ENCODE measurements around the gene CDC42BPA.

Gene CDC42BPA

DNA sequence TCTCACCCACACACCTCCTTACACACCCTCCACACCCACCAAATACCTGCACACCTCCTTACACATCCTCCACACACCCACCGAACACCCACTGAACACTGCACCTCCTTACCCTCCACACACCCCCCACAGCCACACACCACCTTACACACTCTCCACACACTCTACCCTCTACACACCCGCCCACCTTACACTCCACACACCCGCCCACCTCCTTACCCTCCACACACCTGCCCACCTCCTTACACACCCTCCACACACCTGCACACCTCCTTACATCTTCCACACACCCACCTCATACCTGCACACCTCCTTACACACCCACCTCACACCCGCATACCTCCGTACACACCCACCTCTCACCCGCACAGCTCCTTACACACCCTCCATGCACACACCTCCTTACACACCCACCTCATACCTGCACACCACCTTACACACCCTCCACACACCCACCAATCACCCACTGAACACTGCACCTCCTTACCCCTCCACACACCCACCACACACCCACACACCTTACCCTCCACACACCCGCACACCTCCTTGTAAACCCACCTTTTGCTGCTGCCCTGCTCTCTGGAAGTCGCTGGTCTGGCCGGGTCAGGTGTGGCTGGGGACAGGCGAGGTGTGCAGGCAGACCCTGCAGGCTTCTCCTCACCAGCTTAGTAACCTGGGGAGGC is 339.7 kb downstream of the CDC42BPA start:
- no peak for FAIRE-seq

GRCh38 chr1:226977643-226978431 is 340.5 kb downstream of the CDC42BPA start:
- no peak for FAIRE-seq

- no peak for FAIRE-seq
Observed at GRCh38 chr1:226976978-226977642, 341.2 kb downstream of the CDC42BPA start.

DNA sequence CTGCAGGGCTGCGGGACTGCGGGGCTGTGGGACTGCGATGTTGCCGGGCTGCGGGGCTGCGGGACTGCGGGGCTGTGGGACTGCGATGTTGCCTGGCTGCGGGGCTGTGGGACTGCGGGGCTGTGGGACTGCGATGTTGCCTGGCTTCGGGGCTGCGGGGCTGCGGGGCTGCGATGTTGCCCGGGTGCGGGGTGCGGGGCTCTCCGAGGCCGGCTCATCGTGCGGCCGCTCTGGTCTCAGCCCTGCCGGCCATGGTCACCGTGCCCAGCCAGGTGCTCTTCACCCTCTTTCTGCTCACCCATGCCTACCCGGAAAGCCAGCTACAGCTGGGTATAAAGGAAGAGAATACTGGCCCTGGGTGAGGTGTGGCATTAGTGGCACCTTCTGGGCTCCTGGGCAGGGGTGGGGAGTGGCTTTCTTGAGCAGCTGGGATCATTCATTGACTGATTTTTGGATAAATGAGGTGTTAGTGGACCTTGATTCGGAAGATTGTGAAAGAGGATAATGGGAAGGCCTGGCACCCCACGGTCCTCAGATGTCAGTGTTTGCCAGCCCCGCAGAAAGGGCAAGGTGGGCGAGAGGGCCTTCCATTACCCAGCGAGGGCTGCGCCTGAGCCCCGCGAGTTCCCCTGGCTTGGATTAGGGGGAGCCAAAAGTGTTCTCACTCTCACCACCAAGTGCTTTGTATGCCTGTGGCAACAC is 341.9 kb downstream of the CDC42BPA start:
- FAIRE-seq: no peak

DNA sequence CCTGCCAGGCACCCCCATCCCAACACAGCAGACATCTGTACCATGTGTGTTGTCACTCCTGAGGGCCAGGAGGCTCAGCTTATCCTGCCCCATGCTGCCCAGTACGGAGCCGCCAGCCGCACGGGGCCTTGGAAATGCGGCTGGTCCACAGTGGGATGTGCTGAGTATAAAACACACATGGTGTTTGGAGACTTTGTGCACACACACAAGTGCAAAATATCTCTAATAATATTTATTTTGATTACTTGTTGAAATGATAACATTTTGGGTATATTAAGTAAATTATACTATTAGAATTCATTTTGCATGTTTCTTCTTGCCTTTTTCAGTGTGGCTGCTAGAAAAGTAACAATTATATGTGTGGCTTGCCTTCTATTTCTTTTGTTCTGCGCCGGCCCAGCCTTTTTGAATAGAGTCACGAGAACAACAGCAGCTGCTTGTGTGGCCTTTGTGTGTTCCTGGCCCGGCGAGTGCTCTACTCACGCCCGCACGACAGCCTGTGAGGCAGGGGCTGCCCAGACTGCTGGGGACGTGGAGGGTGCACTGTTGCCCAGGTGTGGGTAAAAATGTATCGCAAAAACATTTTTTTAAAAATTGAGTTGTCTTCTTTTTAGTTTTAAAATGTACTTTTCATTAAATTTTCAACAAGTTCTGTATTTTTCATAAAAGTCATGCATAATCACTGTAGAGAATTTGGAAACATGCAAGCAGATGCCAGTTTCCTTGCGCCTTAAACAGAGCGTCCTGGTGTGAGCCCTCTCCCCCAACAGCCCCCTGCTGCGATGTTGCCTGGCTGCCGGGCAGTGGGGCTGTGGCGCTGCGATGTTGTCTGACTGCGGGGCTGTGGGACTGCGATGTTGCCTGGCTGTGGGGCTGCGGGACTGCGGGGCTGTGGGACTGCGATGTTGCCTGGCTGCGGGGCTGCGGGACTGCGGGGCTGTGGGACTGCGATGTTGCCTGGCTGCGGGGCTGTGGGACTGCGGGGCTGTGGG is 342.7 kb downstream of the CDC42BPA start:
- no peak for FAIRE-seq

DNA sequence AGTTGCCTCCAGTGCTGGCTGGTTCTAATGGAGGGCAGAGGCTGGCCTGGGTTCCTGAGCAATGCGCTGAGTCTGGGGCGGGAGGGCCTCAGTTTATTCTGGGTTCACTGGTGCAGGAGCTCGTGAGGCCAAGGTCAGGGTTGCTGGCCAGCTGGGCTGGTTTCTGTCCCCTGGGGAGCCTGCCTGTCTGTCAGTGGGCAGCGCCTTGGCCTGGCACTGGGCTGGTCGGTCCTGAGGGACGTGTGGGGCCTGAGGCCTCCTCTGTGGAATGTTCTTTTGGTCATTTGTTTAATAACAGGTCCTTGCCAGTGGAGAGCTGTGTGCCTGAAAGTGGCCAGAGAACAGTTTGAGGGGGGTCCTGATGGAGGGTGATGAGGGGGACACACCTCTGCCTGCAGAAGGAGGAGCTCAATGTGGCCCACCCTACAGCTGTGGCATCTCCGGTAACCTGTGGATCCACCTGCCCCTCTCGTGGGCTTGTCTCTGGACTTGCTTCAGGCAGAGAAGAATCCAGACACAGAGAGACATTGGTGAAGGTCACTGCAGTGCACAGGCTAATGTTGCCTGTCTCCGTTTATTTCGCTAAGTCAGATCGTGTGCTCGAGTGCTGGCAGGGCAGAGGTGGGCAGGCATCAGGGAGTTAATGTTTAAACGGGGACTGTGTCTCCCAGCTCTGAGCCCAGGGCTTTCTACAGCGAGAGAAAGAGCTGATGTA is 343.6 kb downstream of the CDC42BPA start:
- FAIRE-seq: no peak

GRCh38 chr1:226973898-226974543 is 344.3 kb downstream of the CDC42BPA start:
- no peak for FAIRE-seq

GRCh38 chr1:226973371-226973897 is 344.9 kb downstream of the CDC42BPA start:
- no peak for FAIRE-seq

- FAIRE-seq: no peak
Observed at GRCh38 chr1:226972931-226973330, 345.4 kb downstream of the CDC42BPA start.

DNA sequence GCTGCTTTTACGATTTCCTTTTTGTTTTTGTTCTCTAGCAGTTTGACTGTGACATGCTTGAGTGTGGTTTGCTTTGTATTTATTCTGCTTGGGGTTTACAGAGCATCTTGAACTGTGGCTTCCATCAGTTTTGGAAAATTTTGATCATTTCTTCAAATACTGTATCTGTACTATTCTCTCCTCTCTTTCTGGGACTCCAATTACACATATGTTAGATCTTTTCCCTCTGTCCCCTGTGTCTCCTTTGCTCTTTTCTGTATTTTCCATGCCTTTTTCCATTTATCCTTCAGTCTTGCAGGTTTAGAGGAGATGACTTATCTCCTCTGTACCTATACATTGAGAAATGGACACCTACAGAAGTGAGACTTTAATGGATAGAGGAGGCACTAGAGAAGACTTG is 346.5 kb downstream of the CDC42BPA start:
- FAIRE-seq: no peak

GRCh38 chr1:226967665-226968064 is 350.6 kb downstream of the CDC42BPA start:
- FAIRE-seq: no peak

- FAIRE-seq: no peak
Observed at GRCh38 chr1:226966683-226967082, 351.6 kb downstream of the CDC42BPA start.

DNA sequence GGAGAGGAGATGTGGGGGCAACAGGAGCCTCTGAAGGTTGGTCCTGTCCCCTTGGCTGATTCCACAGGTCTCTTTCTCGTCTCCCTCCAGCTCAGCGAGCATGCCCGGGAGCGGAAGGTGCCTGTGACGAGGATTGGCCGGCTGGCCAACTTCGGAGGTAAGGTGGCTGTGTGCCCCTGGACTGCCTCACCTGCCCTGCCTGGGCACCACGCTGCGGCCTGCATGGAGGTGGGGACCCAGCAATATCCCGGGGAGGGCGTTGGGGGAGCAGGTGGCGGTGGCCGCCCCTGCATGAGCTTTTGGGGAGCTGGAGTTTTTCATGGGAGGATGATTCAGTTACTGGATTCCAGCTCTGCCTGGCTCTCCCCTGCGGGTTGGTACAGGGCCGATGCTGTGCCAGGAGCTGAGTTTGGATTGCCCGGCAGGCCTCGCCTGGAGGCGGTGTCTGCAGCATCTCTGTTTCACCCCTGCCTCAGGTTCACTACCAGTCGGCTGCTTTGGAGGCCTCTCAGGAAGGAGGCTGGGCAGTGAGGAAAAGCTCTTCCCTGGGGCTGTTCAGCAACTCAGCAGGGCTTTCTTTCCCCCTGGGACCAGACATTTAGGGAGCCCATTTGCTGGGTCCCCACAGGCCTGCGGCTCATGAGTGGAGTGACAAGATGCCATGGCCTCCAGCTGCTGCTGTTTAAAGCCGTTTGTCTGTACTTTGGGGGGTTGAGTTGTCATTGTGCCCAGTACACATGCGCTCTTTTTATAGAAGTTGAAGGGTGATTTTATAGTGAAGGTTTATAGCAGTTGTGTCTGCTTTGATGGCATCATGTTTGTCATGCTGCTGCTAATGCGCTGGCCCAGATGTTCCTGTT is 352.5 kb downstream of the CDC42BPA start:
- no peak for FAIRE-seq

DNA sequence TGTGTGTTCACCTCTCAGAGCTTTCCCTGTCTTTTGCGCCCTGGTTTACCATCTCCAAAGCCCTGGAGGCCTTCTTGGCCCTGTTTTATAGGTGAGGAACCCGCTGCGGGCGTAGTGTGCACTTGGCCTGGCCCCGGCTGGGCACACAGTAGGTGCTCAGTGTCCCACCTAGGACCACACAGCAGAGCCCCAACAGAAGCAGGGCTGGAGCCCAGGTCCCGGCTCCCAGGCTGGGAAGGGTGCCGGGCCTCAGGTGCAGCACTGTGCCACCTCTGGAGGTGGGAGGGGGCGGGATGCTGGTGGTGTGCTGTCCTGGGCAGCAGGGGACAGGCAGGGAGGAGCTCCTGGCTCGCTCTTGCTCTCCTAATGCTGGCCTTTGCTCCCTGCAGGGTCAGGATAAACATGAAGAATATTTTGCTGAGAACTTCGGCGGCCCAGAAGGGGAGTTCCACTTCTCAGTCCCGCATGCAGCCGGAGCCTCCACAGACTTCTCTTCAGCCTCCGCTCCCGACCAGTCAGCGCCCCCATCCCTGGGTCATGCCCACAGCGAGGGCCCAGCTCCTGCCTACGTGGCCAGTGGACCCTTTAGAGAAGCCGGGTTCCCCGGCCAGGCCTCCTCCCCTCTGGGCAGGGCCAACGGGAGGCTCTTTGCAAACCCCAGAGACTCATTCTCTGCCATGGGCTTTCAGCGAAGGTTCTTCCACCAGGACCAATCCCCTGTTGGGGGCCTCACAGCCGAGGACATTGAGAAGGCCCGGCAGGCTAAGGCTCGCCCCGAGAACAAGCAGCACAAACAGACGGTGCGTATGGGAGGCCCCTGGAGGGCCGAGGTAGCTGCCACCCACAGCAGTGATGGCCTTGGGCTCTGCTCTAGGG is 353.4 kb downstream of the CDC42BPA start:
- FAIRE-seq: no peak

- FAIRE-seq: no peak
Observed at GRCh38 chr1:226964068-226964425, 354.2 kb downstream of the CDC42BPA start.

GRCh38 chr1:226962421-226963391 is 355.6 kb downstream of the CDC42BPA start:
- no peak for FAIRE-seq
